Activated CD8-positive, alpha-beta memory T cell treated with anti-CD3 and anti-CD28 coated beads for 4 hours (primary cell): ENCODE data around the gene MAPK8IP1.
"Not testable (repeated sequence)": the region's sequence is repeated elsewhere in the genome, so short reads cannot be mapped to it uniquely, and the experiment has no call there.

Experiments used
- DNase-seq, 2 donors: peaks; one replicate each; pipeline ENCODE4 v3.0.0-alpha.2; 2020; ENCODE audit warnings: low read depth in 2 of 2

MAPK8IP1 gene

DNA sequence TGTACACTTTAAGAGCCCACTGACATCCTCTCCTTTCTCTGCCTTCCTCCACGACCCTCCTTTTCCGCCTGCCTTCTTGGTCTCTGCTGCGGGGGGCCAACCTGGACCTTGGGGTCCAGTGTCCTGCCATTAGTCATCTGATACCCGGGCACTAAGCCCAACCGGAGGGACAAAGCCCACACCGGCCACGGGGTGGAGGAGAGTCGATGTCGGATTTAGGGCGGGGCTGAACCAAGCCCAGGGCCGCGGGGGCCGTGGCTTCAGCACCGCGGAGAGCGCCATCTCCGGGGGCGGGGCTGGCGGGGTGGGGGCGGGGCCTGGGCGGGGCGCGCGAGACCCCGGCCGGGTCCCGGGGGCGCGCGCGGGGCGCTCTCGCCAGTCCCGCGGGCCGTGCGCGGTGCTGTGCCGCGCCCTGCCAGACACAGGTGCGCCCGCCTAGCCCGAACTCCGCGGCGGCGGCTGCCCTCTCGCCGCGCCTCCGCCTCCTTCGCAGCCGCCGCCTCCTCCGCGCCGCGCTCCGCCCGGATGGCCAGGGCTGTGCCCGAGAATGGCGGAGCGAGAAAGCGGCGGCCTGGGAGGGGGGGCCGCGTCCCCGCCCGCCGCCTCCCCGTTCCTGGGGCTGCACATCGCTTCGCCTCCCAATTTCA lies at the start of gene MAPK8IP1:
Gene MAPK8IP1, plus strand, starts transcription at position 378 of the 647 bp plus-strand sequence. Its CDS starts 170 bp downstream, at position 548.
- DNase-seq: peak in 1 of 2 donors; percentile 6

DNA sequence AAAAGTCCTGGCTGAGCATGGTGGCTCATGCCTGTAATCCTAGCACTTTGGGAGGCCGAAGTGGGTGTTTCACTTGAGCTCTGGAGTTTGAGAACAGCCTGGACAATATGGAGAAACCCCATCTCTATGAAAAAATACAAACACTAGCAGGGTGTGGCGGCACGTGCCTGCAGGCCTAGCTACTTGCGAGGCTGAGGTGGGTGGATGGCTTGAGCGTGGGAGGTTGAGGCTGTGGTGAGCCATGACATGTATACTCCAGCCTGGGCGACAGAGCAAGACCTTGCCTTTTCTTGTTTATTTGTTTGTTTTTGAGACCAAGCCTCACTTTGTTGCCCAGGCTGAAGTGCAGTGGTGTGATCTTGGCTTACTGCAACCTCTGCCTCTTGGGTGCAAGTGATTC lies 46.2 kb upstream of the MAPK8IP1 start:
- no peak for DNase-seq

DNA sequence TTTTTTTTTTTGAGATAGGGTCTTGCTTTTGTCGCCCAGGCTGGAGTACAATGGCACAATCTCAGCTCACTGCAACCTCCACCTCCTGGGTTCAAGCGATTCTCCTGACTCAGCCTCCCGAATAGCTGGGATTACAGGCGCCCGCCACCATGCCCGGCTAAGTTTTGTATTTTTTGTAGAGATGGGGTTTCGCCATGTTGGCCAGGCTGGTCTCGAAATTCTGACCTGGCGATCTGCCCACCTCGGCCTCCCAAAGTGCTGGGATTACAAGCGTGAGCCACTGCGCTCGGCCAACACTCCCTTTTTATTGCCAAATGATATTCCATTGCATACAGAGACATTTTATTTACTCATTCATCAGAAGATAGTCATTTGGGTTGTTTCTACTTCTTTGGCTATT lies 45.2 kb upstream of the MAPK8IP1 start:
- DNase-seq: not testable (repeated sequence)

DNA sequence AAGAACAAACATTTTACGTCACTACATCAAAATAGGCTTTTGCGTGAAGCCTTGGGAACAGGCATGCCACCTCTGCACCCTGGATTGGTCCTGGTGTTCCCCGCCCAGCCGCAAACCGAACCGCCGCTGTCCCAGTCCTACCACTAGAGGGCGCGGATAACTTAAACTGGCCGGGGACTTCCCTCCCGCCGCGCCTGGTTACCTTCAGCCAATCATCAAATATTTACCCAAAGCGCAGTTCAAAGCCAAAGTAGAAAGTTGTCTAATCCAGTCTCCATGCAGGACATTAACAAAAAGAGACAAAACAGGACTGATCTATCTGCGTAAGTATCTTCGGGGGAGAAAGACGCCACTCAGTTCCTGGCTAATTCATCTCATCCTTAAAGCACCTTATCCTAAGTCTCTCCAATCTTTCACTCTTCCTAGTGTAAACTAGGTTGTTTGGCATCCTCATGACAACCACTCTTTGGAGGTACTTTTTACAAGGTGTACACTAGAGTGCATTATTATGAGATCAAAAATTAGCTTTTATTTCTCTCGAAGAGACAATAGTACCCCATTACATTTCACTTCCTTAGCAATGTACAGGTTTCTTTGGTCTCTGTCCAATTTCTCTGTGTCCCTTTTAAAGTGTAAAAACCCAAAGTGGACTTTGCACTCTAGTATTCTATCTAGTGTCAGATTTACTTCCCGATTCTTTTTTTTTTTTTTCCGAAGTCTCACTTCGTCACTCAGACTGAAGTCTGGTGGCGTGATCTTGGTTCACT lies 42.1 kb upstream of the MAPK8IP1 start:
- peak; percentile 71 to 72 for DNase-seq

DNA sequence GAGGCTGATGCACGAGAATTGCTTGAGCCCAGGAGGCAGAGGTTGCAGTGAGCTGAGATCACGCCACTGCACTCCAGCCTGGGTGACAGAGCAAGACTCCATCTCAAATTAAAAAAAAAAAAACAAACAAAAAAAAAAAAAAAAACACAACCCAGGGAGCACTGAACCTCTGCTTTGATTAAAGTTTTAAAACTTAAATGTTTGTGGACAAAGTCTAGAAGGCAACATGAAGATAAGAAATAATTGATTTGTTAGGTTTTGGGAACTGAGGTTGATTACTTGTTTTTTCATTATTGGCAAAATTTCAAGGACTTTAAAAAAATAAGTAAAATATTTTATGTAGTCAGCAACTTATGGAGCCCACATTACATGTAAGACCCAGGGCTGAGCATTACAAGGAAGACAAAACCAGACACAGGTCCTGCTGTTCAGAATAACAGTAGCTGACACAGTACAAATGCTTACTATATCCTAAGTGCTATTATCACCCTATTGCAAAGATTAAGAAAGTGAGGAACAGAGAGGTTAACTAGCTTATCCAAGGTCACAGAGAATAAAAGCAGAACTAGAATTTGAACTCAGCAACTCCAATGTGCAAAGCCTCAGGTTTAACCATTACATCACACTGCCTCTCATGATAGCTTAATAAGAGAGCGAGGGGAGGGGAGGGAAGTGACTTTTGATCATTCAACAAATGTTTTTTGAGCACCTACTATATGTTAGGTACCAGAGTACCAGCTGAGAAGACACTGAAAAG lies 40.5 kb upstream of the MAPK8IP1 start:
- no peak for DNase-seq

DNA sequence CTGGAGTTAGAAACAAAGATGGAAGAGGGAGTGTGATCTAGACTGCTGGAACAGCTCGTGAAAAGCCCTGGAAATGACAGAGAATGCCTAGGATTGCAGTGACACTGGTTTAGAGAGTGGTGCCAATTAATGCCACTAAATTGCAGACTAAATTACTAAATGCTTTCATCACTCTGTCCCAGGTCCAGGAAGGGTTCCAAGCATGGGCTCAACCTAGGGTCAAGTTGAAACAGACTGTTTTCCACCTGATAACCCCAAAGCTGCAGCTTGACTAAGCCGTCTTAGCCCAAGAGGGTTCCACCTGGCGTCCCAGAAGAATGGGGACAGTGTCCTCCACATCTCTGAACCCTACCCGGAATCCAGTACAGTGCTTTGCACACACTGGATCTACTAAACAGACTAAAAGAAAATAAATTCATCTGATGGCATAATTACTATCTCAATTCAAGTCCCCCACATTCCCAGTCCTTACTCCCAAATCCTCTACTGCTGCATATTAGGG lies 39.2 kb upstream of the MAPK8IP1 start:
- DNase-seq: no peak

DNA sequence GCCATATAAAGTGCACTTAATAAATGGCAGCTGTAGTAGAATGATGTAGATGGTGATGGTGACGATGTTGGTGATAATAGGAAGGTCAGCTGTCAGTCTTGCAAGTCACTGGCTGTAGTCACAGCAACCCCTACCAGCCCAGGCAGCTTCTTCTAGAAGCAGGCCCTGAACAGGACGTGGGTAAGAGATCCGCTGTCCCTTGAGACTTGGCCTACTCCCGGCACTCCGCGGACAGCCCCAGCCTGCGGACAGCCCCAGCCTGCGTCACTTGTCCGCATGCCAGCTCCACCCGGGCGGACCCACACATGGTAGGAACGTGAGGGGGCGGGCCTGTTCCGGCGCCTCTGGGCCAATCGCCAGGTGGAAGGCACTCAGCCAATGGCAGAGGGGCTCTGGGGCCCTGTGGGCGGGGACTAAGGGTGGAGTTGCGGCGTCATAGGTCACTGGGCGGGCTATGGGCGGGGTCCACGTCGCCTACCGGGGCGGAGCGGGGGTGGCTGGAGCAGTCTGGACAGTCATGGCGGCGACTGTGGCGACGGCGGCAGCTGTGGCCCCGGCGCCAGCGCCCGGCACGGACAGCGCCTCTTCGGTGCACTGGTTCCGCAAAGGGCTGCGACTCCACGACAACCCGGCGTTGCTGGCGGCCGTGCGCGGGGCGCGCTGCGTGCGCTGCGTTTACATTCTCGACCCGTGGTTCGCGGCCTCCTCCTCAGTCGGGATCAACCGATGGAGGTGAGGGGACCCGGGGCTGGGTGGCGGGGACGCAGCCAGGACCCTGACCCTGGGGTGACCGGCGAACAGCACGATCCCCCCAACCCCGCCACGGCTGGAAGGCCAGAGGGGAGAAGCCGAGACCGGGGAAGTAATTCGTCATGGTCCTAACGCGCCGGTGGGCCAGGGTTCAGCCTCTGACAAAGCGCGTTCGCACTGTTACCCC lies 38.2 kb upstream of the MAPK8IP1 start, which contains the start of gene CRY2:
Gene CRY2, plus strand, starts transcription at position 502 of the 937 bp plus-strand sequence. Its CDS starts 16 bp downstream, at position 518.
- DNase-seq: peak; percentile 97 to 99

DNA sequence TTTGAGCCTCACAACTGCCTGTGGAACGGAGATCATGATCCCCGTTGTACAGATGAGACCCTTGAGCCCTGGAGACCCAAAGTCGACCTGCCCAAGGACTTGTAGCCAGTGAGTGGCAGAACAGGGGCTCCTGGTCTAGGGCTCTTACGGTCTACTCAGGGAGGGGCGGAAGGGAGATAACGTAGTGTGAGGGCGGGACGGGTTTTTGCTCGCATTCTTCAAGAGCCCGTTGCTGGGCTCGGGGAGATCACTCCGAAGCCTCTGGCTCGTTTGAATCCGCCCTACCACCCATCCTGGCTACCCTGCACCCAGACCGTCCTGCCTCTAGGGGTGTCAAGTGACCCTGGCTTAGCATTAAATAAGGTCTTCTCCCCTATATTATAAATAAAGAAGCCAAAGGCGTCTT lies 37.5 kb upstream of the MAPK8IP1 start:
- DNase-seq: no peak

DNA sequence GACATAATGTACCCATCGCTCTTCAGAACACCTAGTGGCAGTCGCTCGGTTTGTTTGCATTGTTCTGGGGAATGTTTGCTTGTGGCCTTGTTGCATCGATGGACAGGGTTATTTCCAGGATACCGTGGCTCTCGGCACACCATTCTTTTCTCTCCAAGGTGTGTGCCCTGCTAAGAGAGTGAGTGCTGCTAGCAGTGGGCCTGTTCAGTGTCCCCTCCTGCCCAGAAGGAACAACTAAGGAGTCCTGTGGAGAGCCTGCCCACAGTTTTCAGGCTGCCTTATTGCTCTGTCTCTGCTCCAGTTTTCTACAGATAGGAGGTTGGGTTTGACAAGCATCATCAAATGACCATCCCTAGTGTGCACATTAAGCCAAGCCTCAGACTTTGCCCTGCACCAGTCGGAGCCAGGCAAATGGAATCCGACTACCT lies 36.8 kb upstream of the MAPK8IP1 start:
- no peak for DNase-seq

DNA sequence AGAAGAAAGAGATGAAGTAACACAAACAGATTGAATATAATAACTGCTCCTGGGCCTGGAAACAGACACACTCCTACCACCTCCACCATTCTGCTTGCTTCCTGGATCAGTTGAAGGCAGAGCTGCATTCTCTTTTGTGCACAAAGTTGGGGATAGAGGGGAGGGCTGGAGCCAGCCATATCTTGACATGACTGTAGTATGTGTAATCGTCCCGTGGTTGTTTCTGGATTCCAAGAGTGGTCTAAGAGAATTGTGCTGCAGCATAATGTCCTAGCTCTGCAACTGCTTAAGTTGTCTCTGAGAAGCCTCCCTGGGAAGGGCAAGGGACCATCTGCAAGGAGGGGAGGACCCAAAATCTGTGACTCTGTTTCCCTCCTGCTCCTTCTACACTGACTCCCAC lies 35.0 kb upstream of the MAPK8IP1 start:
- DNase-seq: no peak

DNA sequence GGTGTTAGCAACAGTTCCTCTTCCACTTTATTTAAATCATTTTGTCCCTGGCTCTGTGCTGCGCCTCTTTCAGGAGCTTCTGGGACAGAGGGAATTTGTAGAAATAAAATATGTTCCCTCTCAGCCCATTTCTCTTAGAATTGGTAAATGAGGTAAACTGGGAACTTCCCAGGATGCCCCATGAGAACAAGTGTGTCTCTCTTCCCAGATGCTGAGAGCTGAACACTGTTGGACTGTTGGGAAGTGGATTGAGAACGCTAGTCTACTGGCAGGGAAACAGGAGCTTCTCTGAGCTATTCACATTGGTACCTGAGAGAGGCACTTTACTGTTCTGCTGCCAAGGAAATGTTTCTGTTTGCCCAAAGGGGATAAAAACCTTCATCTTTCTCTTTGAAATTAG lies 34.2 kb upstream of the MAPK8IP1 start:
- DNase-seq: no peak

DNA sequence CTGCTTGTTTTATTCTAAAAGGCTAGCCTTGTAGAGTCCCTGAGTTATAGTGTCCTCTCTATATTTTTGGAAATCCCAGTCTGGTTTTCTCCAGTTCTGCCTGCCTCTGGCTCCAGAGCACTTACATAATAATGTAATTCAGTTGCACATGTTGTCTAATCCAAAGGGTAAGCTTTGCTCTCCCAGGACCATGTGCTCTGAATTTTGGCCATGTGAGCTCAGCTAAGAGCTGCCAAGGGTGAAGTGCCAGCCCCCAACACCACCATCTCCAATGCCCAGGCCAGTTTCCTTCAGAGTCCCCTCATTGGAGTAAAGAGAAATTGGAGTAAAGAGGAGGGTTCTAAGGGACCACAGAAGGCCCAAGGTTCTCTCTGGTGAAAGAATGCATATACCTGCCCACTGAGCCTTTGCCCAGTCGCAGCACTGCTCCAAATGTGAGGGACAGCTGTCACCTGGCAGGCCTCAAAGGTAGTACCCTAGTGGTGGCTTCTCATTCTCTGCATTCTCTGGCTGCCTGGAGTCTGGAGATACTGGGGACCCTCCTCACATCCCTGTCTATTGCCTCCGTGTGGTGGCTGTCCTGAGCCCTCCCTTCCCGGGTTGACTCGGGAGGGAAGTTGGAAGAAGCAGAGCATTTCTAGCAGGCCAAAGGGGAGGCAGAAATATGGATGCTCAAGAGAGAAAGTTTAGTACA lies 33.3 kb upstream of the MAPK8IP1 start:
- no peak for DNase-seq

DNA sequence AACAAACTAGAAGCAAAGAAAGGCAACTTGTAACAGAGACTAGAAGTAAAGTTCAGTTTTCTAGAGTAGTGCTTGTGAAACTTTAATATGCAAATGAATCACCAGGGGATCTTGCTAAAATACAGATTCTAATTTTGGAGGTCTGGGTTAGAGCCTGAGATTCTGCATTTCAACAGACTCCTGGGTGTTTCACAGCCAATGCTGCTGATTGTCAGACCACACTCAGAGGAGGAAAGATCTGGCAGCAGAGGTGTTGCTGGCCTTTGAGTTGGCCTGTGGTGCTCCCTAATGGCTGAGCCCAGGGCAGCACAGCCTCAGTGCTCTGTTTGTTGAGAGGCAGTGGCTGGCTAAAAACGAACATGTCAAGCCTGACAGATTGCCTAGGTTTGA lies 32.7 kb upstream of the MAPK8IP1 start:
- DNase-seq: no peak

DNA sequence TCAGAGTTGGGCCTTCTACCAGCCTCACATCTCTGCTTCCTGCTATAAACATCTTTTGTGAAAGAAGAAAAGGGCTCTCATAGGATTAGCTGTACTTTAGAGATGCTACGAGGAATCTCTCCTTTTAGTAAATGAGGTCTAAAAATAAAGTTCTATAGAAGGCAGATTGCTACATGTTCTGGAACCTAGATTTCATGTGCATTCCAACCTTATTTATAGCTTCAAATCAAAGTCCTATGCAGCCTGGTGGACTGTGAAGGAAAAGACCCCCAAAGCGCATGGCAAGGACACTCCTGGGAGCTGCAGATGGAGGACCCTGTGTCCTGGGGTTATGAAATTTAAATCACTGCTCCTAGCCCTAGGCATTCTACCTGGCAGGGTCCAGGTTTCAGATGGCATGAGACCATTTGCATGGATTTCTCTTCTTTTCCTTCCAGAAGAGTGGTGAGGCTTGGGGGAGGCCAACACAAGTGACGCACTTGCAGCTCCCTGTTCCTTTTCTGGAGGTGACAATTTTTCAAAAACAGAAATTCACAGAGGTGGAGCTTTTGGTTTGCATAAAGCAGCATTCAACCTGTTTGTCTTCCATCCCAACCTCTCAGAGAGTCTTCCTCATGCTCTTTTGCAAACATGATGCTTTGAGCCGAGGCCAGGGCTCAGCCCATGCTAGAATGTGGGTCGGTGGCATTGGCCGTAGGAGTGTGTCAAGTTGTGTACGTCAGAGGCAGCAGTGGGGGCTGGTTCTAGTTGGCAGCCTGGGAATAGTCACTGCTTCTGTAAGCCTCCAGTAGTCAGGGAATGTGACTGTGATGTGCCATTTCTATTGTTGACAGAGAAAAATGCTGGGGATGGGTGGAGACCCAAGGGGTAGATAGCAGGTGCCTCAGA lies 31.9 kb upstream of the MAPK8IP1 start:
- no peak for DNase-seq

DNA sequence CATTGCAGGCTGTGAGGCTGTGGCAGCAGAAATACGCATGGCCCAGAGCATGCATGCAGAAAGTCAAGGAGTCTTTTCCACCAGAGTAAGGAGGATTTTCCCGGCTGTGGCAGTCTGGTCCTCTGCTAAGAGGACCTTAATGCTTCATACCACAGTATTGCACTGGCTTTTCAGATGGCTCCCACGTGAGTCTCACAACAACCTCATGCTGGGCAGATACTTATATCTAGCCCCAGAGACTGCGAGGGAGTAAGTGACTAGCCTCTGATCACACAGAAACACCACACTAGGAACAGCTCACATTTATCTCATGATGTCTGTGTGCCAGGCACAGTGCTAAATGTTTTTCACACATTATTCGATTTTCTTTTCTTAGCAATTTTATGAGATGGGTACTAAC lies 30.1 kb upstream of the MAPK8IP1 start:
- no peak for DNase-seq

DNA sequence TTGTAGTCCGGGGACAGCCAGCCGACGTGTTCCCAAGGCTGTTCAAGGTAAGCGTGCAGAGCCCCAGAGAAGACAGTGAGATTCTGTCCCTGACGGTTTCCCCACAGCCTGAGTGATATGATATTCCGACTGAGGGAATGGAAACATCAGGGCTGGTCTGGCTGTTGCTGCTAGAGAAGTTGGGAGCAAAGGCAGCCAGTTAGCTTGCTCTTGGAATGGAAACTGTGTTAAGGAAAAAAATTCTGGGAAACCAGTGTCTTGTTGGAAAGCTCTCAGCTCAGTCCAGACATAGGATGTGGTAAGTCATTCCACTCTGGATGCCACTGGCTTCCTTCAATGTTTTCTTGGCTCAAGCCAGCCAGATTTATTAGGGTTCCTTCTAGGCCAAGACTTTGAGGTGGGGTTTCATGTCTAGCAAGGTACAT lies 29.4 kb upstream of the MAPK8IP1 start:
- no peak for DNase-seq

DNA sequence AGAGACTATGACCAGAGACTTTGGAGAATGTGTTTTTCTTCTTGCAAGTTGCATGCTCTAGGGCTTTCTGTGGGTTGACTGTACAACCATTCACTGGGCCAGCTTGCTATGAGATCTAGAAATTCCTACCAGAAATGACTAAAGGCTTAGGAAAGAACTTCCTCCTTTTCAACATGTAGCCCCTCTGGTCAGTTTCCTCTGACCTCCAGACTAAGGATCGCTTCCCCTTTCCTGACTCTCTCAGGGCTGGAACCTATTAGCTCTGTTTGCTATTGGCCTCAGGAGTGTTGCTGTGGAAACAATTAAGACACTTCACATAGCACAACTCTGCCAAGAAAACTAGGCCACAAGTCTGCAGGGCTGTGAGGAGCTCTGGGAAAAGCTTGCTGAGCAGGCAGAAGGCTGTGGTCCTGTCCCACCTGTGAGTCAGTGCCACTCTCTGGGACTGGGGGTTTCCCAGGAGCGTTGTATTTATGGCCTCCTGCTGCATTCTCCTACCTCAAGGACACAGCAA lies 27.4 kb upstream of the MAPK8IP1 start:
- DNase-seq: no peak

DNA sequence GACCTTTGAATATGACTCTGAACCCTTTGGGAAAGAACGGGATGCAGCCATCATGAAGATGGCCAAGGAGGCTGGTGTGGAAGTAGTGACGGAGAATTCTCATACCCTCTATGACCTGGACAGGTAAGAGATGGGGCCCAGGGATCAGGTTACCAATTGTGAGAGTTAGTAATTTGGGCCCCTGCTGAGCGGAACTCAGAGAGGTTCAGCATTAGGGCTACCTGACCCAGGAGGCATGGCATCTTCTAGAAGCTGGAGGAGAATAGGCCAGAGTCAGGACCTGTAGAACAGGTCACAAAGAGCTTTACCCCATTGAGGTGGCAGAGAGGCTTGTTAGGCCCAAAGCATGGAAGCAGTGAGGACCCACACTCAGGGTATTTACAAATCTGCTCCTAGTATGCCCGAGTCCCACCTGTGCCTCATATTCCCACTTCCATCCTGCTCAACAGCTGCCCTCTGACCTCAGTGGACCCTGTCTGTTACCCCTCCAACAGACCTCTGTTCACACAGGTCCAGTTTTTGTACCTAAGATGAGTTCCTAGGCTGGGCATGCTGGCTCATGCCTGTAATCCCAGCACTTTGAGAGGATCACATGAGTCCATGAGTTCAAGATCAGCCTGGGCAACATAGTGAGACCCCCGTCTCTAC lies 26.6 kb upstream of the MAPK8IP1 start:
- DNase-seq: no peak

DNA sequence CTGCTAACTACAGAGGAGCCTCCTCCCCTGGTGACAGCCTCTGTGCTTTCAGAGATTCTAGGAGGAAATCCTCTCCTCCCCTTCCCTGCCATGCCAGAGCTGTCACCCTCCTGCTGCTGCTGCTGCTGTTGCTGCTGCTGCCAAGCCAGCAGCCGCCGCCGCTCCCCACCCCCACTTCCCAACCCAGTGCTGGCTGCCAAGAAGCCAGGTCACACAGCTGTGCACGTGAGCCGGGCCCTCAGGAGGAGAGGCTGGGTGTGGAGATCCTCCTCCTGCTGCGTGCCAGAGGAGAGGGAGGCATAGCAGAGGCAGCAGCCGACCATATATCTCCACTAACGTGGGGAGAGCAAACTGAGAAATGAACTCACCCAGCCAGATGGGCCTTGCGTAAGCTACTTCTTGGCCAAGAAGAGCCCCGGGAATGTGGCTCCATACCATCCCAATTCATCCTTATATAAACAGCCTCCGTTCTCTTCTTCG lies 25.8 kb upstream of the MAPK8IP1 start:
- no peak for DNase-seq
